GM12801 (cell line): ENCODE results near the gene MCC.

Source experiments
- CTCF ChIP-seq: IDR thresholded peaks from one replicate; pipeline ENCODE4 v1.5.1; 2011; ENCODE audit warnings: control low read depth; ENCODE audit not compliant: insufficient read length; ENCODE audit errors: extremely low read depth

MCC gene

GRCh38 chr5:113230711-113231652 is 257.3 kb downstream of the MCC start:
- no peak for TF ChIP-seq CTCF

GRCh38 chr5:113227798-113228197 is 260.5 kb downstream of the MCC start:
- TF ChIP-seq CTCF = no peak

- TF ChIP-seq CTCF = no peak
Observed at GRCh38 chr5:113226116-113226736, 262.0 kb downstream of the MCC start.

GRCh38 chr5:113225259-113225658 is 263.0 kb downstream of the MCC start:
- TF ChIP-seq CTCF = no peak

- TF ChIP-seq CTCF = no peak
Observed at GRCh38 chr5:113224605-113225065, 263.6 kb downstream of the MCC start.

- TF ChIP-seq CTCF = no peak
Observed at GRCh38 chr5:113223831-113224604, 264.2 kb downstream of the MCC start.

- TF ChIP-seq CTCF = no peak
Observed at GRCh38 chr5:113223315-113223714, 264.9 kb downstream of the MCC start.
